ACHN (cell line): ENCODE results near the gene SOBP.
A peak's percentile ranks its signal among the peaks of the same experiment; 100 is the strongest.
"Not testable (repeated sequence)": the region's sequence is repeated elsewhere in the genome, so short reads cannot be mapped to it uniquely, and the experiment has no call there.

Experiments
- DNase-seq: peaks from one replicate; pipeline ENCODE4 v3.0.0-alpha.2; 2015
- in situ Hi-C: cut with HindIII; loops from 2 replicates; pipeline ENCODE4 v1.10.0; 2017; ENCODE audit warnings: low sequenced_read_pairs, low pct_ligation_motif_present, low pct_unique_long_range_greater_than_20kb

Gene SOBP

GRCh38 chr6:107489636-107490565 lies at the start of gene SOBP:
SOBP (plus strand) TSS chr6:107490117; CDS start chr6:107490617, 500 bp downstream.
- DNase-seq, result peak; percentile 12
- in situ Hi-C loops, result no loop called here

GRCh38 chr6:107440936-107441335 lies 49.0 kb upstream of the SOBP start:
- DNase-seq, result no peak
- in situ Hi-C loops, result no loop called here

DNA sequence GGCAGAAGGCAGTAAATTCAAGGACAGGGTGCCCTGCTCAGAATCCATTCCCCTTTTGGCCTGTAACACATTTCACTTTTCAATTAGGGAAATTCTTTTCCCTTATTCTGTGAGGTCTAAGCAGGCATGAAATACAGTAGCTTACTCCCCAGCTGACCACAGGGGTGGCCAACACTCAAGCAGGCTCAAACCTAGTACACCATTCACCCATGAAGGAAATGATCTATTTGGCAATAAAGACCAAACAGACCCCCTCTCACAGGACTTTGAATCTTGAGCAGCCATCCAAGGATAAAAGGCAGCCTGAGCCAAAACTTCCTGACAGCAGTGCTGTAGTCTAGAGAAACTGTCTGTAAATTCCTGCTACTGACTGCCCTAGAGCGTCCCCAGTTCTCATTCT lies 48.2 kb upstream of the SOBP start:
- in situ Hi-C loops, result no loop called here
- no peak for DNase-seq

- in situ Hi-C loops, result no loop called here
- DNase-seq, result no peak
These were observed 46.8 kb upstream of the SOBP start for GRCh38 chr6:107442938-107443607.

GRCh38 chr6:107443608-107444267 lies 46.2 kb upstream of the SOBP start:
- DNase-seq, result no peak
- in situ Hi-C loops, result no loop called here

- DNase-seq, result no peak
- in situ Hi-C loops, result no loop called here
These were observed 45.6 kb upstream of the SOBP start for GRCh38 chr6:107444277-107444676.

DNA sequence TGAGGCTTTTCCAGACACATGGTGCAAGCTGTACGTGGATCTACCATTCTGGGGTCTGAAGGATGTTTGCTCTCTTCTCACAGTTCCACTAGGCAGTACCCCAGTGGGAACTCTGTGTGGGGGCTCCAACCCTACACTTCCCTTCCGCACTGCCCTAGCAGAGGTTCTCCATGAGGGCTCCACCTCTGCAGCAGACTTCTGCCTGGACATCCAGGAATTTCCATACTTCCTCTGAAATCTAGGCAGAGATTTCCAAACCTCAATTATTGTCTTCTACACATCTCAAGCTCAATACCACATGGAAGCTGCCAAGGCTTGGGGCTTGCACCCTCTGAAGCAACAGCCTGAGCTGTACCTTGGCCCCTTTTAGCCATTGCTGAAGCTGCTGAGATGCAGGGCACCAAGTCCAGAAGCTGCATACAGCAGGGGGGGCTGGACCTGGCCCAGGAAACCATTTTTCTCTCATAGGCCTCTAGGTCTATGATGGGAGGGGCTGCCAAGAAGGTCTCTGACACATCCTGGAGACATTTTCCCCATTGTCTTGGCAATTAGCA lies 42.2 kb upstream of the SOBP start:
- no peak for DNase-seq
- in situ Hi-C loops, result no loop called here

- in situ Hi-C loops, result no loop called here
These were observed 41.1 kb upstream of the SOBP start for GRCh38 chr6:107448776-107449175.

GRCh38 chr6:107458672-107459282 lies 31.1 kb upstream of the SOBP start:
- DNase-seq, result peak; percentile 29
- in situ Hi-C loops, result no loop called here

More at GRCh38 chr6:107448776-107449175, 41.1 kb upstream of the SOBP start:
- no peak for DNase-seq

DNA sequence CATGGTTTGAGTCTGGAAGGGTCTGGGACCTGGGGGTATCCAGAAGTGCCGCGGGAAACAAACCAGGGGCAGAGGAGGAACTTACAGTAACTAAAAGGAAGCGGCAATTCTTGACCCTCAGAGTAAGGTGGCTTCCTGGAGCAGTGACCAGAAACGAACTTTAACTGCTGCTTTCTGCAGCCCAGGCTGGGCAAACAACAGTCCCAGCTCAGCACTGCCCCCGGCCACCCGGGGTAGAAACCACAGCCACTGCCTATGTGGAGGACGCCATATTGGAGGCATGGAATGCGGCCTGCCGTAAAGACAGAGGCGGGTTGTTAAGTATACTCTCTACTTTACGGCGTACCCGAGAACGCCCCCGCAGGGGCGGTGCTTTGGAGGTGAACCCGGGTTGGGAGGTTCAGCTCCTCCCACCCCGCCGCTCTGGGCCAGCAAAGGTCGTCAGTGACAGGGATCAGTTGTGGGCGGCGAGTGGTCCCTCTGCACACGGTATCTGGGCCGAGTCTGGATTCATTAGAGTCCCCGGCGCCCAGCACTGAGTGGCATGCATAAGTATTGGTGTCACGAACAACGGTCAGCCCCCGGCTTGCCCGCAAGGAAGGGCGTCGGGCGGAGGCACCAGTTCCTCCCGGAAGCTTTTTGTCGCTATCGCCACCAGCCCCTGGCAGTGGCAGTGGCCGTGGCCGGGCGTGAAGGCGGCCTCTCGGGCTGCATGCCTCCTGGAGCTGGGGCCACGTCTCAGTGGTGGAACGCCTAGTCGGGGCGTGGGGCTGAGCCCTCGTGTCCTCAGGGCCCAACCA lies 30.4 kb upstream of the SOBP start, which contains the start of gene PDSS2:
Gene PDSS2 (minus strand): TSS at position 282 of the 800 bp plus-strand sequence. CDS start 279 bp downstream, at position 3.
- in situ Hi-C loops, result no loop called here

GRCh38 chr6:107460083-107460631 lies 29.8 kb upstream of the SOBP start:
- in situ Hi-C loops, result no loop called here
- DNase-seq, result peak; percentile 20

More for the DNA sequence above, 30.4 kb upstream of the SOBP start, which contains the start of gene PDSS2:
- DNase-seq, result peak; percentile 97

GRCh38 chr6:107466062-107466461 lies 23.9 kb upstream of the SOBP start:
- DNase-seq, result no peak
- in situ Hi-C loops, result no loop called here

- no peak for DNase-seq
- in situ Hi-C loops, result no loop called here
These were observed 19.6 kb upstream of the SOBP start for GRCh38 chr6:107470364-107470763.

- DNase-seq, result no peak
- in situ Hi-C loops, result no loop called here
These were observed 16.3 kb upstream of the SOBP start for GRCh38 chr6:107473660-107474059.

GRCh38 chr6:107475360-107475759 lies 14.6 kb upstream of the SOBP start:
- in situ Hi-C loops, DNase-seq: not testable (repeated sequence)

- DNase-seq, in situ Hi-C loops: not testable (repeated sequence)
These were observed 14.1 kb upstream of the SOBP start for GRCh38 chr6:107475826-107476225.

DNA sequence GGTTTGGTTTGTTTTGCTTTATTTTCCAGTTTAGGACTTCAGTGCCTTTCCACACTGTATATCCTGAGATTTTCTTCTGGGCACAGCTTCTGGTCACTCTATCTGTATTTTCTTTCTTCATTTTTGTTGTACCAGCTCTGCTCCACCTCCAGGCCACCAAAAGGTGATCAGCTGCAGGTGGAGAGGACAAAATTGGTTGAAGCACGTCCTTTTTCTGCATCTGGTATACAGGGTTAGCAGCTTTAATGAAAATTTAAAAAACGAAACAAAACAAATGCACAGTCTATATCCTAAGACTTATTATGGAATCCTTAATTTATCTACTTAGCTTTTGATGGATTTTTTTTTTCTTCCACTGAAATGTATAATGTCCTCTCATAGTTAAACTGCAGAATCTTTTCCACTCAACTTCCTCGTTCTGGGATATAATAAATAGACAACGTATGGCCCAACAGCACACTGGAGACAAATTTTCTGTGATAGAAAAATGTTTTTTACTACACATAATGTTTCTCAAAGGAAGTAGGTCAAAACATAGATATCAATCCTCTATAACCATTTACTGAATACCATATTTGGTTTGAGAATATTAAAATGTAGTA lies 10.7 kb upstream of the SOBP start:
- DNase-seq, result no peak

More for the DNA sequence above, 10.7 kb upstream of the SOBP start:
- in situ Hi-C loops, result no loop called here
